Measurements from ENCODE around the gene STAU1.
"Not testable (repeated sequence)": the region's sequence is repeated elsewhere in the genome, so short reads cannot be mapped to it uniquely, and the experiment has no call there.

STAU1 gene

GRCh38 chr20:49134797-49135196, 53.3 kb downstream of the STAU1 start:
- CTCF ChIA-PET: interaction anchor here (1.6 to 9.6 kb wide), 5 partner anchors 8 to 81 kb away, joined by 3 to 104 read pairs (median 9); partner anchors contain the start of gene DDX27
- POLR2A ChIA-PET: interaction anchor here (0.6 kb wide), 1 partner anchor 650 kb away, joined by 3 read pairs; no protein-coding TSS in a partner anchor
- not testable (repeated sequence) for H3K4me3 ChIP-seq (ENCODE audit: control insufficient read depth in 1 of 7, extremely low read depth in 1 of 7, insufficient read depth in 4 of 7, low read depth in 2 of 7, low read length in 6 of 7); H3K4me1 ChIP-seq (ENCODE audit: control extremely low read depth in 1 of 4, control insufficient read depth in 4 of 4, insufficient read depth in 4 of 4, low read length in 3 of 4); H3K27me3 ChIP-seq (replicated peaks in 2 of 5; ENCODE audit: control insufficient read depth in 4 of 5, insufficient read depth in 5 of 5, low read length in 4 of 5); H3K9me3 ChIP-seq (ENCODE audit: control extremely low read depth in 1 of 5, control insufficient read depth in 4 of 5, insufficient read depth in 2 of 5, low read depth in 1 of 5, low read length in 4 of 5); H3K27ac ChIP-seq (ENCODE audit: insufficient read depth in 1 of 2, low read depth in 1 of 2, low read length in 2 of 2, poor library complexity in 1 of 2, severe bottlenecking in 2 of 2); DNase-seq
- peaks cover 17 to 34% (median 25%) of the 10 kb centered on the region in 4 experiments for H3K36me3 ChIP-seq (ENCODE audit: control insufficient read depth in 4 of 4, insufficient read depth in 4 of 4, low read length in 3 of 4)
- WGBS (ENCODE audit: insufficient coverage): 97% methylated on average over 7 of the region's 8 CpGs

GRCh38 chr20:49133571-49133970, 54.6 kb downstream of the STAU1 start:
- no peak overlapping the region for H3K4me3 ChIP-seq (ENCODE audit: control insufficient read depth in 1 of 7, extremely low read depth in 1 of 7, insufficient read depth in 4 of 7, low read depth in 2 of 7, low read length in 6 of 7)
- no peak overlapping the region for H3K27ac ChIP-seq (ENCODE audit: insufficient read depth in 1 of 2, low read depth in 1 of 2, low read length in 2 of 2, poor library complexity in 1 of 2, severe bottlenecking in 2 of 2)
- POLR2A ChIA-PET: interaction anchor here (1.1 kb wide), 1 partner anchor 84 kb away, joined by 6 read pairs; no protein-coding TSS in a partner anchor
- 100% methylated on average over 2 of the region's 3 CpGs for WGBS (ENCODE audit: insufficient coverage)
- H3K4me1 ChIP-seq (ENCODE audit: control extremely low read depth in 1 of 4, control insufficient read depth in 4 of 4, insufficient read depth in 4 of 4, low read length in 3 of 4): no peaks in the 10 kb centered on the region
- no peaks in the 10 kb centered on the region for H3K27me3 ChIP-seq (replicated peaks in 2 of 5; ENCODE audit: control insufficient read depth in 4 of 5, insufficient read depth in 5 of 5, low read length in 4 of 5)
- no peaks in the 10 kb centered on the region for H3K9me3 ChIP-seq (ENCODE audit: control extremely low read depth in 1 of 5, control insufficient read depth in 4 of 5, insufficient read depth in 2 of 5, low read depth in 1 of 5, low read length in 4 of 5)
- CTCF ChIA-PET: interaction anchor here (1.1 to 9.6 kb wide), 15 partner anchors 9 to 114 kb away, joined by 3 to 104 read pairs (median 5); partner anchors contain the start of genes DDX27 and STAU1
- no peak for DNase-seq
- peaks cover 17 to 30% (median 25%) of the 10 kb centered on the region in 4 experiments for H3K36me3 ChIP-seq (ENCODE audit: control insufficient read depth in 4 of 4, insufficient read depth in 4 of 4, low read length in 3 of 4)

- POLR2A ChIA-PET: interaction anchor here (1.0 to 1.1 kb wide), 2 partner anchors 54 to 84 kb away, joined by 4 to 6 read pairs; no protein-coding TSS in a partner anchor
Measured at GRCh38 chr20:49132995-49133478, 55.1 kb downstream of the STAU1 start.

GRCh38 chr20:49123982-49124381, 64.2 kb downstream of the STAU1 start:
- H3K36me3 ChIP-seq (ENCODE audit: control insufficient read depth in 4 of 4, insufficient read depth in 4 of 4, low read length in 3 of 4): peaks cover 12 to 56% (median 36%) of the 10 kb centered on the region in 4 experiments
- 100% methylated on average over 7 of the region's 10 CpGs for WGBS (ENCODE audit: insufficient coverage)
- H3K27ac ChIP-seq (ENCODE audit: insufficient read depth in 1 of 2, low read depth in 1 of 2, low read length in 2 of 2, poor library complexity in 1 of 2, severe bottlenecking in 2 of 2): no peak overlapping the region
- H3K9me3 ChIP-seq (ENCODE audit: control extremely low read depth in 1 of 5, control insufficient read depth in 4 of 5, insufficient read depth in 2 of 5, low read depth in 1 of 5, low read length in 4 of 5): no peaks in the 10 kb centered on the region
- H3K27me3 ChIP-seq (replicated peaks in 2 of 5; ENCODE audit: control insufficient read depth in 4 of 5, insufficient read depth in 5 of 5, low read length in 4 of 5): no peaks in the 10 kb centered on the region
- no peak for DNase-seq
- H3K4me1 ChIP-seq (ENCODE audit: control extremely low read depth in 1 of 4, control insufficient read depth in 4 of 4, insufficient read depth in 4 of 4, low read length in 3 of 4): no peaks in the 10 kb centered on the region
- ChIA-PET POLR2A (no interaction called here), CTCF (no interaction called here)
- no peak overlapping the region for H3K4me3 ChIP-seq (ENCODE audit: control insufficient read depth in 1 of 7, extremely low read depth in 1 of 7, insufficient read depth in 4 of 7, low read depth in 2 of 7, low read length in 6 of 7)

More at GRCh38 chr20:49132995-49133478, 55.1 kb downstream of the STAU1 start:
- CTCF ChIA-PET: interaction anchor here (0.8 to 9.6 kb wide), 24 partner anchors 8 to 144 kb away, joined by 3 to 104 read pairs (median 5); partner anchors contain the start of genes DDX27 and STAU1
- Histone ChIP-seq H3K9me3 (ENCODE audit: control extremely low read depth in 1 of 5, control insufficient read depth in 4 of 5, insufficient read depth in 2 of 5, low read depth in 1 of 5, low read length in 4 of 5) (no peaks in the 10 kb centered on the region), H3K4me1 (ENCODE audit: control extremely low read depth in 1 of 4, control insufficient read depth in 4 of 4, insufficient read depth in 4 of 4, low read length in 3 of 4) (no peaks in the 10 kb centered on the region), H3K4me3 (ENCODE audit: control insufficient read depth in 1 of 7, extremely low read depth in 1 of 7, insufficient read depth in 4 of 7, low read depth in 2 of 7, low read length in 6 of 7) (no peak overlapping the region), H3K27ac (ENCODE audit: insufficient read depth in 1 of 2, low read depth in 1 of 2, low read length in 2 of 2, poor library complexity in 1 of 2, severe bottlenecking in 2 of 2) (no peak overlapping the region), H3K36me3 (ENCODE audit: control insufficient read depth in 4 of 4, insufficient read depth in 4 of 4, low read length in 3 of 4) (peaks cover 17 to 30% (median 25%) of the 10 kb centered on the region in 4 experiments), H3K27me3 (replicated peaks in 2 of 5; ENCODE audit: control insufficient read depth in 4 of 5, insufficient read depth in 5 of 5, low read length in 4 of 5) (no peaks in the 10 kb centered on the region)
- WGBS (ENCODE audit: insufficient coverage): 57% methylated on average over 4 of the region's 5 CpGs
- peak; percentile 72 to 80 (median 73) for DNase-seq

- ChIA-PET POLR2A (no interaction called here), CTCF (interaction anchor here (1.7 kb wide), 1 partner anchor 10 kb away, joined by 5 read pairs; no protein-coding TSS in a partner anchor)
- Histone ChIP-seq H3K9me3 (ENCODE audit: control extremely low read depth in 1 of 5, control insufficient read depth in 4 of 5, insufficient read depth in 2 of 5, low read depth in 1 of 5, low read length in 4 of 5) (no peaks in the 10 kb centered on the region), H3K27me3 (replicated peaks in 2 of 5; ENCODE audit: control insufficient read depth in 4 of 5, insufficient read depth in 5 of 5, low read length in 4 of 5) (no peaks in the 10 kb centered on the region), H3K4me1 (ENCODE audit: control extremely low read depth in 1 of 4, control insufficient read depth in 4 of 4, insufficient read depth in 4 of 4, low read length in 3 of 4) (no peaks in the 10 kb centered on the region), H3K4me3 (ENCODE audit: control insufficient read depth in 1 of 7, extremely low read depth in 1 of 7, insufficient read depth in 4 of 7, low read depth in 2 of 7, low read length in 6 of 7) (no peak overlapping the region), H3K27ac (ENCODE audit: insufficient read depth in 1 of 2, low read depth in 1 of 2, low read length in 2 of 2, poor library complexity in 1 of 2, severe bottlenecking in 2 of 2) (no peak overlapping the region), H3K36me3 (ENCODE audit: control insufficient read depth in 4 of 4, insufficient read depth in 4 of 4, low read length in 3 of 4) (peaks cover 18 to 66% (median 46%) of the 10 kb centered on the region in 4 experiments)
- DNase-seq: no peak
- WGBS (ENCODE audit: insufficient coverage): 99% methylated on average over 10 of the region's 13 CpGs
Measured at GRCh38 chr20:49122920-49123319, 65.2 kb downstream of the STAU1 start.

- Histone ChIP-seq H3K27me3 (replicated peaks in 2 of 5; ENCODE audit: control insufficient read depth in 4 of 5, insufficient read depth in 5 of 5, low read length in 4 of 5) (no peaks in the 10 kb centered on the region), H3K36me3 (ENCODE audit: control insufficient read depth in 4 of 4, insufficient read depth in 4 of 4, low read length in 3 of 4) (peaks cover 19 to 89% (median 57%) of the 10 kb centered on the region in 4 experiments), H3K4me1 (ENCODE audit: control extremely low read depth in 1 of 4, control insufficient read depth in 4 of 4, insufficient read depth in 4 of 4, low read length in 3 of 4) (no peaks in the 10 kb centered on the region), H3K27ac (ENCODE audit: insufficient read depth in 1 of 2, low read depth in 1 of 2, low read length in 2 of 2, poor library complexity in 1 of 2, severe bottlenecking in 2 of 2) (no peak overlapping the region), H3K4me3 (ENCODE audit: control insufficient read depth in 1 of 7, extremely low read depth in 1 of 7, insufficient read depth in 4 of 7, low read depth in 2 of 7, low read length in 6 of 7) (no peak overlapping the region), H3K9me3 (ENCODE audit: control extremely low read depth in 1 of 5, control insufficient read depth in 4 of 5, insufficient read depth in 2 of 5, low read depth in 1 of 5, low read length in 4 of 5) (no peaks in the 10 kb centered on the region)
- WGBS (ENCODE audit: insufficient coverage): 94% methylated on average over 6 of the region's 7 CpGs
- no peak for DNase-seq
- ChIA-PET POLR2A (no interaction called here), CTCF (interaction anchor here (1.2 kb wide), 1 partner anchor 97 kb away, joined by 3 read pairs; no protein-coding TSS in a partner anchor)
Measured at GRCh38 chr20:49119988-49120387, 68.1 kb downstream of the STAU1 start.

- no peak for DNase-seq
- no peak overlapping the region for H3K27ac ChIP-seq (ENCODE audit: insufficient read depth in 1 of 2, low read depth in 1 of 2, low read length in 2 of 2, poor library complexity in 1 of 2, severe bottlenecking in 2 of 2)
- H3K4me1 ChIP-seq (ENCODE audit: control extremely low read depth in 1 of 4, control insufficient read depth in 4 of 4, insufficient read depth in 4 of 4, low read length in 3 of 4): no peaks in the 10 kb centered on the region
- ChIA-PET CTCF (interaction anchor here (1.1 to 1.5 kb wide), 3 partner anchors 15 to 99 kb away, joined by 3 to 6 read pairs (median 3); no protein-coding TSS in a partner anchor), POLR2A (interaction anchor here (1.2 kb wide), 1 partner anchor 9 kb away, joined by 3 read pairs; no protein-coding TSS in a partner anchor)
- H3K9me3 ChIP-seq (ENCODE audit: control extremely low read depth in 1 of 5, control insufficient read depth in 4 of 5, insufficient read depth in 2 of 5, low read depth in 1 of 5, low read length in 4 of 5): no peaks in the 10 kb centered on the region
- no peak overlapping the region for H3K4me3 ChIP-seq (ENCODE audit: control insufficient read depth in 1 of 7, extremely low read depth in 1 of 7, insufficient read depth in 4 of 7, low read depth in 2 of 7, low read length in 6 of 7)
- 100% methylated on average over 2 of the region's 3 CpGs for WGBS (ENCODE audit: insufficient coverage)
- peaks cover 15 to 87% (median 58%) of the 10 kb centered on the region in 4 experiments for H3K36me3 ChIP-seq (ENCODE audit: control insufficient read depth in 4 of 4, insufficient read depth in 4 of 4, low read length in 3 of 4)
- no peaks in the 10 kb centered on the region for H3K27me3 ChIP-seq (replicated peaks in 2 of 5; ENCODE audit: control insufficient read depth in 4 of 5, insufficient read depth in 5 of 5, low read length in 4 of 5)
Measured at GRCh38 chr20:49118307-49118706, 69.8 kb downstream of the STAU1 start.
